SU-DHL-6 (cell line): ENCODE data around the gene NTN4.
"Not testable (repeated sequence)": the region's sequence is repeated elsewhere in the genome, so short reads cannot be mapped to it uniquely, and the experiment has no call there.

Experiments
- H2AFZ ChIP-seq: fragments of 200-600 bp; sonication (generic); 2 replicates; pipeline ENCODE4 v1.6.1; 2014; ENCODE audit warnings: low read depth, mild to moderate bottlenecking, moderate library complexity, mixed read lengths, antibody characterized with exemption, low read length; ENCODE audit not compliant: severe bottlenecking
- H3F3A ChIP-seq: fragments of 200-600 bp; shearing (Covaris generic); 2 replicates; pipeline ENCODE4 v1.6.0; 2016; ENCODE audit warnings: antibody characterized with exemption, mild to moderate bottlenecking; ENCODE audit not compliant: insufficient read depth
- H3K27ac ChIP-seq: fragments of 200-600 bp; sonication (generic); 2 replicates; pipeline ENCODE4 v1.5.1; 2016; ENCODE audit warnings: low read depth, mild to moderate bottlenecking, low read length, moderate library complexity, mixed read lengths
- H3K27me3 ChIP-seq: fragments of 200-600 bp; sonication (generic), shearing (Covaris generic); 2 replicates; pipeline ENCODE4 v1.6.0; 2014; ENCODE audit warnings: mild to moderate bottlenecking, low read length
- H3K36me3 ChIP-seq: fragments of 200-600 bp; sonication (generic); 2 replicates; pipeline ENCODE4 v1.6.1; 2014; ENCODE audit warnings: mild to moderate bottlenecking, low read length, mixed read lengths
- H3K4me2 ChIP-seq: fragments of 300-600, 200-600 bp; shearing (Covaris generic), sonication (generic); 2 replicates; pipeline ENCODE4 v1.6.0; 2014; ENCODE audit warnings: low read length, low read depth, mild to moderate bottlenecking; ENCODE audit not compliant: poor library complexity, severe bottlenecking
- H3K4me3 ChIP-seq: fragments of 200-600 bp; sonication (generic); 2 replicates; pipeline ENCODE4 v1.5.1; 2014; ENCODE audit warnings: antibody characterized with exemption, low read length, mild to moderate bottlenecking, mixed read lengths; ENCODE audit not compliant: insufficient read depth, poor library complexity, severe bottlenecking
- H3K79me2 ChIP-seq: fragments of 200-600 bp; sonication (generic); 2 replicates; pipeline ENCODE4 v1.6.1; 2014; ENCODE audit warnings: mild to moderate bottlenecking, low read length, moderate library complexity; ENCODE audit not compliant: insufficient read depth
- H3K9ac ChIP-seq: fragments of 200-600 bp; sonication (generic); 2 replicates; pipeline ENCODE4 v1.7.0; 2014; ENCODE audit warnings: mild to moderate bottlenecking, low read length
- H3K9me2 ChIP-seq: fragments of 200-600 bp; sonication (generic); replicated peaks from 2 replicates; pipeline ENCODE4 v1.6.1; 2014; ENCODE audit warnings: low read length; ENCODE audit not compliant: insufficient read depth
- H3K9me3 ChIP-seq: fragments of 200-600 bp; sonication (generic); 2 replicates; pipeline ENCODE4 v1.6.1; 2014; ENCODE audit warnings: low read length, mixed read lengths; ENCODE audit not compliant: insufficient read depth
- H4K20me1 ChIP-seq: fragments of 200-600 bp; sonication (generic); 2 replicates; pipeline ENCODE4 v1.6.1; 2014; ENCODE audit warnings: low read depth, mild to moderate bottlenecking, antibody characterized with exemption, low read length, moderate library complexity, mixed read lengths
- CTCF ChIP-seq: fragments of 200-600 bp; sonication (generic); IDR thresholded peaks from one replicate; pipeline ENCODE4 v1.5.1; 2017; ENCODE audit warnings: antibody characterized with exemption, mild to moderate bottlenecking, low read length, moderate library complexity; ENCODE audit not compliant: insufficient read depth, poor library complexity, severe bottlenecking
- EZH2phosphoT487 ChIP-seq: fragments of 200-600 bp; sonication (generic), shearing (Covaris generic); conservative IDR thresholded peaks from 2 replicates; pipeline ENCODE4 v1.6.1; 2018; ENCODE audit warnings: mild to moderate bottlenecking, antibody characterized with exemption, low read length, moderate library complexity, mixed read lengths

Gene NTN4

GRCh38 chr12:95739561-95740313, 50.8 kb downstream of the NTN4 start:
- H3K4me2 ChIP-seq, result no peak overlapping the region
- no peak overlapping the region for H2AFZ ChIP-seq
- H3K27me3 ChIP-seq, result 0 out of 2 replicates have a peak, but pooled peaks cover 2% of the 10 kb centered on the region
- no peaks in the 10 kb centered on the region for H4K20me1 ChIP-seq
- no peaks in the 10 kb centered on the region for H3K36me3 ChIP-seq
- H3K79me2 ChIP-seq, result no peaks in the 10 kb centered on the region
- no peaks in the 10 kb centered on the region for H3F3A ChIP-seq
- H3K4me3 ChIP-seq, result no peak overlapping the region
- no peak overlapping the region for H3K27ac ChIP-seq
- no peak overlapping the region for H3K9ac ChIP-seq
- TF ChIP-seq CTCF (no peak), EZH2phosphoT487 (no peak)
- no peaks in the 10 kb centered on the region for H3K9me2 ChIP-seq
- no peaks in the 10 kb centered on the region for H3K9me3 ChIP-seq

- TF ChIP-seq EZH2phosphoT487 (no peak), CTCF (no peak)
- H2AFZ ChIP-seq, result no peak overlapping the region
- no peak overlapping the region for H3K9ac ChIP-seq
- no peak overlapping the region for H3K4me2 ChIP-seq
- no peaks in the 10 kb centered on the region for H3K36me3 ChIP-seq
- H3K4me3 ChIP-seq, result no peak overlapping the region
- H3K9me2 ChIP-seq, result no peaks in the 10 kb centered on the region
- no peaks in the 10 kb centered on the region for H3K9me3 ChIP-seq
- H3F3A ChIP-seq, result no peaks in the 10 kb centered on the region
- no peak overlapping the region for H3K27ac ChIP-seq
- H4K20me1 ChIP-seq, result no peaks in the 10 kb centered on the region
- 0 out of 2 replicates have a peak, but pooled peaks cover 2% of the 10 kb centered on the region for H3K27me3 ChIP-seq
- H3K79me2 ChIP-seq, result no peaks in the 10 kb centered on the region
Measured at GRCh38 chr12:95738024-95738611, 52.4 kb downstream of the NTN4 start.

GRCh38 chr12:95736631-95737030, 53.9 kb downstream of the NTN4 start:
- no peak overlapping the region for H3K4me3 ChIP-seq

GRCh38 chr12:95735728-95736127, 54.8 kb downstream of the NTN4 start:
- not testable (repeated sequence) for H3K27ac ChIP-seq, H3K36me3 ChIP-seq, H3K27me3 ChIP-seq, H3K9ac ChIP-seq, H3K4me3 ChIP-seq, H3F3A ChIP-seq, H3K4me2 ChIP-seq, H2AFZ ChIP-seq, H3K79me2 ChIP-seq, H4K20me1 ChIP-seq, H3K9me3 ChIP-seq, H3K9me2 ChIP-seq

More at GRCh38 chr12:95736631-95737030, 53.9 kb downstream of the NTN4 start:
- Histone ChIP-seq H3K79me2 (no peaks in the 10 kb centered on the region), H3K27ac (no peak overlapping the region), H3K9me2 (no peaks in the 10 kb centered on the region), H3F3A (no peaks in the 10 kb centered on the region), H2AFZ (no peak overlapping the region), H3K9me3 (no peaks in the 10 kb centered on the region), H3K27me3 (0 out of 2 replicates have a peak, but pooled peaks cover 2% of the 10 kb centered on the region), H3K9ac (no peak overlapping the region), H3K4me2 (no peak overlapping the region), H3K36me3 (no peaks in the 10 kb centered on the region), H4K20me1 (no peaks in the 10 kb centered on the region)
- TF ChIP-seq EZH2phosphoT487 (no peak), CTCF (no peak)
